Gastroesophageal sphincter (tissue), 4 donors: ENCODE measurements around the gene CERK. TPM values are rescaled to one million over a fixed set of nuclear protein-coding genes. Genes with fewer than 3 reads are reported as not detected.

Experiments used
- ATAC-seq: fragments of 150-250 bp; one replicate; pipeline ENCODE4 v1.9.1; 2016; ENCODE audit warnings: mild to moderate bottlenecking, moderate library complexity
- H3K27ac ChIP-seq, 4 donors: fragments of 200-600 bp; sonication (generic) in 3 of 4; 1 replicate in 3 of 4; 2 replicates in 1 of 4; pipeline ENCODE4 v1.5.1; 2016 to 2019
- H3K27me3 ChIP-seq: fragments of 200-600 bp; sonication (generic); one replicate; pipeline ENCODE4 v1.5.1; 2019
- H3K36me3 ChIP-seq, 2 donors: fragments of 200-600 bp; sonication (generic); one replicate each; pipeline ENCODE4 v1.5.1; 2019; ENCODE audit warnings: control low read depth in 1 of 2
- H3K4me1 ChIP-seq, 3 donors: fragments of 200-600 bp; sonication (generic); 1 replicate in 2 of 3; 2 replicates in 1 of 3; pipeline ENCODE4 v1.5.1; 2016 to 2019; ENCODE audit warnings: control low read depth in 2 of 3
- H3K4me3 ChIP-seq, 2 donors: fragments of 200-600 bp; sonication (generic); one replicate each; pipeline ENCODE4 v1.5.1; 2019; ENCODE audit warnings: mild to moderate bottlenecking in 1 of 2, moderate library complexity in 1 of 2
- H3K9me3 ChIP-seq, 3 donors: fragments of 200-600 bp; sonication (generic); one replicate each; pipeline ENCODE4 v1.5.1; 2017 to 2019; ENCODE audit warnings: control low read depth in 2 of 3
- CTCF ChIP-seq, 4 experiments: fragments of 200-600 bp in 2 of 4; fragments of 450-650 bp in 2 of 4; sonication (generic) in 1 of 4; IDR thresholded peaks; one replicate each; pipeline ENCODE4 v1.5.1; 2017 to 2019; ENCODE audit warnings: antibody characterized with exemption in 4 of 4, mild to moderate bottlenecking in 2 of 4, moderate library complexity in 2 of 4
- EP300 ChIP-seq: sonication (generic); formaldehyde crosslinking; IDR thresholded peaks from one replicate; pipeline ENCODE4 v1.6.1; 2017; ENCODE audit warnings: antibody characterized with exemption, mild to moderate bottlenecking
- POLR2A ChIP-seq, 2 donors: fragments of 450-650 bp; IDR thresholded peaks; one replicate each; pipeline ENCODE4 v1.6.1; 2017; ENCODE audit warnings: antibody characterized with exemption in 2 of 2, mild to moderate bottlenecking in 2 of 2, moderate library complexity in 1 of 2
- POLR2AphosphoS5 ChIP-seq: sonication (generic); formaldehyde crosslinking; IDR thresholded peaks from one replicate; pipeline ENCODE4 v1.6.1; 2017; ENCODE audit warnings: antibody characterized with exemption
- WGBS, 2 donors: methylation state at CpG; one replicate each; pipeline ENCODE4 v1.1.5; 2018; ENCODE audit warnings: low coverage in 1 of 2; 5-methylcytosine and 5-hydroxymethylcytosine counted together
- total RNA-seq, 4 donors: library from RNA; depleted of rRNA; stranded (reverse); fragments of >200 nt; gene quantifications; one replicate each; pipeline ENCODE4 v1.1.0, GENCODE V29; 2016

The CERK gene
- total RNA-seq, 4 donors from 2014 or later = 44.6 to 55.9 (median 45.6) TPM

DNA sequence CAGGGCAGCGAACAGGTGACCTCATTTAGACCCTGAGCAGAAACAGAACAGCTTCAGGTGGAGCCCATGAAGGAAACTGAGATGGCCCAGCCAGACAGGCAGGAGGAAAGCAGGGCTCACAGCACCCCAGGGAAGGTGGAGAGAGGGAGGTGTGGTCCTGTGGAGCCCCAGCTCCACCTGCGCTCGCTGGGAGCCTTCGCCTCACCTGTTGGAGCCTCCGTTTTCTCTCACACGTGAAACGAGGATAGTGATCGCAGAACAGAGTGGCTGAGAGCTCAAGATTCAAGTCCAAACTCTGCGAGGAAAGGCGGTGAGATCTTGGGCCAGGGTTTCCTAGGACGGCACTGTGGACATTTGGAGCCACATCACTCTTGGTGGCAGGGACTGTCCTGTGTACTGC lies 8.6 kb upstream of the CERK start:
- 76 to 100% methylated on average over 2 to 8 of the region's 11 CpGs for WGBS, 2 donors
- Histone ChIP-seq H3K4me1 (peaks cover 0 to 16% (median 4%) of the 10 kb centered on the region in 3 donors), H3K36me3 (no peaks in the 10 kb centered on the region), H3K27ac (no peak overlapping the region), H3K27me3 (peaks cover 49% of the 10 kb centered on the region), H3K4me3 (no peak overlapping the region), H3K9me3 (no peaks in the 10 kb centered on the region)
- no peak for ATAC-seq
- TF ChIP-seq POLR2A (IDR thresholded peaks at IDR 0.05) (no peak), CTCF (IDR thresholded peaks at IDR 0.05) (no peak), EP300 (no peak), POLR2AphosphoS5 (no peak)

DNA sequence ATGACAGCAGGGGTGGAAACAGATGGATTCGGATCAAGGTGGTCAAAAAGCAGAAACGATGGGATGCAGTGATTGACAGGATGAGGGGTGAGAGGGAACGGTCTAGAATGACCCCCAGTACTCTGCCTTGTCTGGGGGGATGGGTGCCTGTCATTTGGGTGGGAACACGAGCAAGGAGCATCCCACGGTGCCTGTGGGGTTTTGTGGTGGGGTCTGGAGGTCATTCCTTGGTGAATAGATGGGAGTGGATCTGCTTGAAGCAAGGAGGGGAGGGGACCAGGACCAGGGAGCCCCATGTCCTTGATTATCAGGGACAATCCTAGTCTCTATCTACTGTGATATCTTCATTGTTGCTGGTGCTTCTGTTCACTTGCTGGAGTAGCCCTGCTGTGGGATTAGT lies 8.1 kb upstream of the CERK start:
- H3K4me3 ChIP-seq = no peak overlapping the region
- 59 to 79% methylated on average over 4 to 5 of the region's 5 CpGs for WGBS, 2 donors
- no peak overlapping the region for H3K27ac ChIP-seq
- no peak for ATAC-seq
- no peaks in the 10 kb centered on the region for H3K9me3 ChIP-seq
- H3K4me1 ChIP-seq = peaks cover 0 to 16% (median 4%) of the 10 kb centered on the region in 3 donors
- peaks cover 47% of the 10 kb centered on the region for H3K27me3 ChIP-seq
- TF ChIP-seq POLR2A (IDR thresholded peaks at IDR 0.05) = no peak
- TF ChIP-seq EP300 = no peak
- TF ChIP-seq CTCF (IDR thresholded peaks at IDR 0.05) = no peak
- TF ChIP-seq POLR2AphosphoS5 = no peak
- no peaks in the 10 kb centered on the region for H3K36me3 ChIP-seq

GRCh38 chr22:46744581-46744980 lies 6.5 kb upstream of the CERK start:
- WGBS, 2 donors = 100% methylated on average over 1 of the region's 6 CpGs; no CpG with 5 or more reads in 1 of the 2 donors
- ATAC-seq = no peak
- Histone ChIP-seq H3K4me1 (peaks cover 0 to 21% (median 4%) of the 10 kb centered on the region in 3 donors), H3K9me3 (no peaks in the 10 kb centered on the region), H3K36me3 (no peaks in the 10 kb centered on the region), H3K4me3 (no peak overlapping the region), H3K27me3 (peaks cover 32% of the 10 kb centered on the region), H3K27ac (no peak overlapping the region)
- TF ChIP-seq POLR2AphosphoS5 (no peak), EP300 (no peak), CTCF (IDR thresholded peaks at IDR 0.05) (no peak), POLR2A (IDR thresholded peaks at IDR 0.05) (no peak)

GRCh38 chr22:46742576-46743221 lies 4.6 kb upstream of the CERK start:
- no peak for ATAC-seq
- 62 to 90% methylated on average over 2 of the region's 6 CpGs for WGBS, 2 donors
- H3K9me3 ChIP-seq = no peaks in the 10 kb centered on the region
- H3K27me3 ChIP-seq = peaks cover 13% of the 10 kb centered on the region
- H3K4me1 ChIP-seq = peaks cover 0 to 22% (median 15%) of the 10 kb centered on the region in 3 donors
- TF ChIP-seq CTCF (IDR thresholded peaks at IDR 0.05) (no peak), POLR2AphosphoS5 (no peak), EP300 (no peak), POLR2A (IDR thresholded peaks at IDR 0.05) (no peak)
- H3K4me3 ChIP-seq = no peak overlapping the region
- H3K27ac ChIP-seq = no peak overlapping the region
- no peaks in the 10 kb centered on the region for H3K36me3 ChIP-seq

GRCh38 chr22:46741974-46742519 lies 4.0 kb upstream of the CERK start:
- H3K4me1 ChIP-seq = peaks cover 0 to 26% (median 15%) of the 10 kb centered on the region in 3 donors
- WGBS, 2 donors = 0% methylated on average over 1 of the region's 6 CpGs; no CpG with 5 or more reads in 1 of the 2 donors

More at GRCh38 chr22:46741974-46742519, 4.0 kb upstream of the CERK start:
- no peak for TF ChIP-seq CTCF (IDR thresholded peaks at IDR 0.05)
- TF ChIP-seq POLR2A (IDR thresholded peaks at IDR 0.05) = no peak
- no peak for TF ChIP-seq POLR2AphosphoS5
- no peak for TF ChIP-seq EP300
- Histone ChIP-seq H3K27me3 (peaks cover 6% of the 10 kb centered on the region), H3K9me3 (no peaks in the 10 kb centered on the region), H3K4me3 (no peak overlapping the region), H3K27ac (no peak overlapping the region), H3K36me3 (no peaks in the 10 kb centered on the region)
- ATAC-seq = no peak
